ENCODE results near the gene MAGEA2.
"Not testable (repeated sequence)": the region's sequence is repeated elsewhere in the genome, so short reads cannot be mapped to it uniquely, and the experiment has no call there.

MAGEA2 gene

GRCh38 chrX:152738560-152738959 lies 15.1 kb downstream of the MAGEA2 start:
- Mint-ChIP-seq H3K27ac (no peak overlapping the region), H3K4me1 (no peaks in the 10 kb centered on the region), H3K27me3 (ENCODE audit: low read depth, poor library complexity) (peaks cover 14% of the 10 kb centered on the region), H3K36me3 (ENCODE audit: low read depth) (no peaks in the 10 kb centered on the region), H3K4me3 (no peak overlapping the region), H3K9me3 (peaks cover 61% of the 10 kb centered on the region)
- TF ChIP-seq, protein P1, sequence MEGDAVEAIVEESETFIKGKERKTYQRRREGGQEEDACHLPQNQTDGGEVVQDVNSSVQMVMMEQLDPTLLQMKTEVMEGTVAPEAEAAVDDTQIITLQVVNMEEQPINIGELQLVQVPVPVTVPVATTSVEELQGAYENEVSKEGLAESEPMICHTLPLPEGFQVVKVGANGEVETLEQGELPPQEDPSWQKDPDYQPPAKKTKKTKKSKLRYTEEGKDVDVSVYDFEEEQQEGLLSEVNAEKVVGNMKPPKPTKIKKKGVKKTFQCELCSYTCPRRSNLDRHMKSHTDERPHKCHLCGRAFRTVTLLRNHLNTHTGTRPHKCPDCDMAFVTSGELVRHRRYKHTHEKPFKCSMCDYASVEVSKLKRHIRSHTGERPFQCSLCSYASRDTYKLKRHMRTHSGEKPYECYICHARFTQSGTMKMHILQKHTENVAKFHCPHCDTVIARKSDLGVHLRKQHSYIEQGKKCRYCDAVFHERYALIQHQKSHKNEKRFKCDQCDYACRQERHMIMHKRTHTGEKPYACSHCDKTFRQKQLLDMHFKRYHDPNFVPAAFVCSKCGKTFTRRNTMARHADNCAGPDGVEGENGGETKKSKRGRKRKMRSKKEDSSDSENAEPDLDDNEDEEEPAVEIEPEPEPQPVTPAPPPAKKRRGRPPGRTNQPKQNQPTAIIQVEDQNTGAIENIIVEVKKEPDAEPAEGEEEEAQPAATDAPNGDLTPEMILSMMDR (IDR thresholded peaks at IDR 0.05) = no peak
- DNase-seq = no peak

- H3K36me3 Mint-ChIP-seq (ENCODE audit: low read depth); DNase-seq; H3K27ac Mint-ChIP-seq; H3K4me3 Mint-ChIP-seq; H3K4me1 Mint-ChIP-seq: not testable (repeated sequence)
- Mint-ChIP-seq H3K27me3 (ENCODE audit: low read depth, poor library complexity) (peaks cover 14% of the 10 kb centered on the region), H3K9me3 (peaks cover 65% of the 10 kb centered on the region)
These were observed 17.1 kb downstream of the MAGEA2 start for GRCh38 chrX:152736528-152736927.

- peaks cover 60% of the 10 kb centered on the region for H3K9me3 Mint-ChIP-seq
These were observed 17.7 kb downstream of the MAGEA2 start for GRCh38 chrX:152735860-152736511.

DNA sequence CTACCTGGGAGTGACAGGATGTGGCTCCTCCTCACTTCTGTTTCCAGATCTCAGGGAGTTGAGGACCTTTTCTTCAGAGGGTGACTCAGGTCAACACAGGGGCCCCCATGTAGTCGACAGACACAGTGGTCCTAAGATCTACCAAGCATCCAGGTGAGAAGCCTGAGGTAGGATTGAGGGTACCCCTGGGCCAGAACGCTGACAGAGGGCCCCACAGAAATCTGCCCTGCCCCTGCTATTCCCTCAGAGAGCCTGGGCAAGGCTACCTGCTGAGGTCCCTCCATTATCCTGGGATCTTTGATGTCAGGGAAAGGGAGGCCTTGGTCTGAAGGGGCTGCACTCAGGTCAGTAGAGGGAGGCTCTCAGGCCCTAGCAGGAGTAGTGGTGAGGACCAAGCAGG lies 18.5 kb downstream of the MAGEA2 start:
- Mint-ChIP-seq H3K4me1 (no peaks in the 10 kb centered on the region), H3K27ac (no peak overlapping the region), H3K9me3 (peaks cover 54% of the 10 kb centered on the region), H3K27me3 (ENCODE audit: low read depth, poor library complexity) (peaks cover 14% of the 10 kb centered on the region), H3K4me3 (no peak overlapping the region), H3K36me3 (ENCODE audit: low read depth) (no peaks in the 10 kb centered on the region)
- DNase-seq = no peak
- TF ChIP-seq, protein P1 (IDR thresholded peaks at IDR 0.05) = no peak

More at GRCh38 chrX:152735860-152736511, 17.7 kb downstream of the MAGEA2 start:
- H3K36me3 Mint-ChIP-seq (ENCODE audit: low read depth) = no peaks in the 10 kb centered on the region
- no peak overlapping the region for H3K27ac Mint-ChIP-seq
- H3K4me1 Mint-ChIP-seq = no peaks in the 10 kb centered on the region
- no peak overlapping the region for H3K4me3 Mint-ChIP-seq
- no peak for DNase-seq
- H3K27me3 Mint-ChIP-seq (ENCODE audit: low read depth, poor library complexity) = peaks cover 14% of the 10 kb centered on the region
- TF ChIP-seq, protein P1 (IDR thresholded peaks at IDR 0.05) = no peak

- H3K27me3 Mint-ChIP-seq (ENCODE audit: low read depth, poor library complexity) = peaks cover 12% of the 10 kb centered on the region
These were observed 19.3 kb downstream of the MAGEA2 start for GRCh38 chrX:152734143-152734858.

DNA sequence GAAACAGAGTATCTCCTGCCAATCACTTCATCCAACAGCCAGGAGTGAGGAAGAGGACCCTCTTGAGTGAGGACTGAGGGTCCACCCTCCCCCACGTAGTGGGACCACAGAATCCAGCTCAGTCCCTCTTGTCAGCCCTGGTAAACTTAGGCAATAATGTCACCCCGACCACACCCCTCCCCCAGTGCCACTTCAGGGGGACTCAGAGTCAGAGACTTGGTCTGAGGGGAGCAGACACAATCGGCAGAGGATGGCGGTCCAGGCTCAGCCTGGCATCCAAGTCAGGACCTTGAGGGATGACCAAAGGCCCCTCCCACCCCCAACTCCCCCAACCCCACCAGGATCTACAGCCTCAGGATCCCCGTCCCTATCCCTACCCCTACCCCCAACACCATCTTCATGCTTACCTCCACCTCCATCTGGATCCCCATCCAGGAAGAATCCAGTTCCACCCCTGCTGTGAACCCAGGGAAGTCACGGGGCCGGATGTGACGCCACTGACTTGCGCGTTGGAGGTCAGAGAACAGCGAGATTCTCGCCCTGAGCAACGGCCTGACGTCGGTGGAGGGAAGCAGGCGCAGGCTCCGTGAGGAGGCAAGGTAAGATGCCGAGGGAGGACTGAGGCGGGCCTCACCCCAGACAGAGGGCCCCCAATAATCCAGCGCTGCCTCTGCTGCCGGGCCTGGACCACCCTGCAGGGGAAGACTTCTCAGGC lies 20.2 kb downstream of the MAGEA2 start, which contains the start of the genes CSAG1 and MAGEA12:
Gene CSAG1 (minus strand): TSS at position 461 of the 715 bp plus-strand sequence. CDS start 1,261 bp downstream, outside the sequence.
Gene MAGEA12 (plus strand): TSS at position 497 of the 715 bp plus-strand sequence. CDS start 2,405 bp downstream, outside the sequence.
- no peak for DNase-seq
- TF ChIP-seq, protein P1 (IDR thresholded peaks at IDR 0.05) = no peak
- no peak within 1 kb of the TSS for H3K27ac Mint-ChIP-seq
- no peak within 1 kb of the TSS for H3K4me3 Mint-ChIP-seq
- peaks cover 48% of the 10 kb centered on the region for H3K9me3 Mint-ChIP-seq
- H3K27me3 Mint-ChIP-seq (ENCODE audit: low read depth, poor library complexity) = peaks cover 6% of the 10 kb centered on the region
- no peaks in the 10 kb centered on the region for H3K36me3 Mint-ChIP-seq (ENCODE audit: low read depth)
- no peaks in the 10 kb centered on the region for H3K4me1 Mint-ChIP-seq

More at GRCh38 chrX:152734143-152734858, 19.3 kb downstream of the MAGEA2 start:
- DNase-seq; H3K36me3 Mint-ChIP-seq (ENCODE audit: low read depth); H3K4me1 Mint-ChIP-seq; H3K4me3 Mint-ChIP-seq; H3K27ac Mint-ChIP-seq: not testable (repeated sequence)
- peaks cover 50% of the 10 kb centered on the region for H3K9me3 Mint-ChIP-seq

All from nephron progenitor cell (in vitro differentiated cells).